GM12878 (cell line): ENCODE measurements around the gene GID8. TPM values are rescaled to one million over a fixed set of nuclear protein-coding genes. Genes with fewer than 3 reads are reported as not detected.
A peak's percentile ranks its signal among the peaks of the same experiment; 100 is the strongest.

Experiments used
- ATAC-seq: fragments of 200-7000 bp; cut with Tn5 transposase; 3 replicates; pipeline ENCODE4 v1.9.1; 2020; ENCODE audit warnings: mild to moderate bottlenecking, moderate library complexity
- BruUV-seq: library from RNA; stranded (reverse); fragments of 400-500 nt; replicated peaks from 2 replicates; lab custom pipeline; 2021; lab: Mats Ljungman, UMichigan
- CTCF ChIA-PET: fragments of 300-600 bp; sonication (Branson Sonifier 250); formaldehyde crosslinking; extraction: SDS; loops from one replicate; lab custom pipeline; 2021; ENCODE audit warnings: inconsistent platforms; lab: Yijun Ruan, JAX
- POLR2A ChIA-PET: fragments of 350-600 bp; formaldehyde crosslinking; extraction: SDS; loops from one replicate; lab custom pipeline; 2021; ENCODE audit warnings: inconsistent platforms; lab: Charles Lee
- RAD21 ChIA-PET: fragments of 300-600 bp; sonication (Branson Sonifier 250); formaldehyde crosslinking; loops from one replicate; lab custom pipeline; 2023; ENCODE audit warnings: antibody characterized with exemption; ENCODE audit not compliant: unreplicated experiment; lab: Charles Lee
- SMC1A ChIA-PET: fragments of 300-600 bp; sonication (Branson Sonifier 250); formaldehyde crosslinking; loops from one replicate; lab custom pipeline; 2023; ENCODE audit not compliant: unreplicated experiment, uncharacterized antibody; lab: Charles Lee
- DNase-seq: peaks from one replicate; pipeline ENCODE4 v3.0.0-alpha.2; 2011; ENCODE audit warnings: low read depth, low spot score
- FAIRE-seq: peaks from 3 replicates; lab custom pipeline; 2011; peaks lifted over from hg19 to GRCh38; lab: Jason Lieb, UNC
- H2AFZ ChIP-seq: 2 replicates; pipeline ENCODE4 v1.6.0; 2011; ENCODE audit warnings: low read depth, low read length, control low read depth; ENCODE audit not compliant: control insufficient read depth
- H3K27ac ChIP-seq: 2 replicates; pipeline ENCODE4 v1.5.1; 2011; ENCODE audit warnings: control low read depth; ENCODE audit not compliant: control insufficient read depth, insufficient read depth
- H3K27me3 ChIP-seq, 2 experiments: replicated peaks in 1 of 2; 2 replicates each; pipeline versions ENCODE4 v1.6.0 to v1.6.1; 2011; ENCODE audit warnings: low read length in 1 of 2; ENCODE audit not compliant: control insufficient read depth in 2 of 2, insufficient read depth in 2 of 2
- H3K36me3 ChIP-seq, 2 experiments: 2 replicates each; pipeline ENCODE4 v1.5.1; 2011; ENCODE audit warnings: low read length in 1 of 2; ENCODE audit not compliant: control insufficient read depth in 2 of 2, insufficient read depth in 2 of 2
- H3K4me1 ChIP-seq: 2 replicates; pipeline ENCODE4 v1.6.1; 2011; ENCODE audit warnings: mild to moderate bottlenecking, low read length, moderate library complexity, mixed read lengths; ENCODE audit not compliant: control insufficient read depth, insufficient read depth
- H3K4me2 ChIP-seq: 2 replicates; pipeline ENCODE4 v1.6.0; 2011; ENCODE audit warnings: control low read depth; ENCODE audit not compliant: control insufficient read depth, insufficient read depth
- H3K4me3 ChIP-seq: fragments of 200-600 bp; sonication (generic); 2 replicates; pipeline ENCODE4 v1.5.1; 2016
- H3K79me2 ChIP-seq: 2 replicates; pipeline ENCODE4 v1.6.0; 2011; ENCODE audit warnings: low read length; ENCODE audit not compliant: control insufficient read depth, insufficient read depth
- H3K9ac ChIP-seq: 2 replicates; pipeline ENCODE4 v1.8.0; 2011; ENCODE audit warnings: low read length, control low read depth, mixed read lengths; ENCODE audit not compliant: control insufficient read depth, insufficient read depth
- H3K9me3 ChIP-seq: replicated peaks from 3 replicates; pipeline ENCODE4 v1.5.1; 2011; ENCODE audit warnings: mild to moderate bottlenecking, low read length; ENCODE audit not compliant: control insufficient read depth, insufficient read depth
- H4K20me1 ChIP-seq: 2 replicates; pipeline ENCODE4 v1.6.0; 2011; ENCODE audit not compliant: control insufficient read depth, insufficient read depth
- CBFB ChIP-seq: IDR thresholded peaks from 2 replicates; pipeline ENCODE4 v1.6.1; 2016; ENCODE audit warnings: antibody characterized with exemption, low read depth
- FOXM1 ChIP-seq: IDR thresholded peaks from 2 replicates; pipeline ENCODE4 v1.6.1; 2012; ENCODE audit warnings: low read depth, mild to moderate bottlenecking, inconsistent platforms, low read length, moderate library complexity
- POLR2A ChIP-seq: IDR thresholded peaks from 2 replicates; pipeline ENCODE4 v1.6.1; 2011; ENCODE audit warnings: low read depth, mild to moderate bottlenecking, low read length
- POU2F2 ChIP-seq: IDR thresholded peaks from 3 replicates; pipeline ENCODE4 v1.6.1; 2011; ENCODE audit warnings: low read depth, mild to moderate bottlenecking, low read length, borderline replicate concordance
- SUZ12 ChIP-seq: fragments of 200-600 bp; sonication (generic); IDR thresholded peaks from one replicate; pipeline ENCODE4 v1.6.1; 2018; ENCODE audit warnings: antibody characterized with exemption, mild to moderate bottlenecking; ENCODE audit not compliant: unreplicated experiment
- ZNF274 ChIP-seq: IDR thresholded peaks from one replicate; pipeline ENCODE4 v1.8.0; 2011; ENCODE audit not compliant: insufficient read length, insufficient read depth
- WGBS: methylation state at CpG from one replicate; pipeline ENCODE4 v1.1.6; 2016; ENCODE audit warnings: low lambda C conversion rate; ENCODE audit not compliant: insufficient replicate concordance, insufficient coverage; ENCODE audit errors: missing lambda C conversion rate; 5-methylcytosine and 5-hydroxymethylcytosine counted together
- in situ Hi-C: fragments of 300-500 bp; cut with MboI; formaldehyde crosslinking; loops from 9 replicates; pipeline ENCODE4 v1.14.3; 2018; ENCODE audit warnings: mixed read lengths
- intact Hi-C: fragments of 100-400 bp; cut with micrococcal nuclease; formaldehyde crosslinking; loops from one replicate; pipeline ENCODE4 v1.14.2; 2022; ENCODE audit not compliant: unreplicated experiment
- polyA plus RNA-seq, 11 experiments: library from polyadenylated mRNA; depleted of rRNA in 4 of 11; unstranded in 6 of 11; stranded (reverse) in 5 of 11; fragments of >200 nt; fragmentation: Nextera tagmentation in 4 of 11; fragmentation: Illumina TruSeq in 1 of 11; extraction: Ambion mirVana in 4 of 11; extraction: Trizol in 1 of 11; gene quantifications; 1 replicate in 1 of 11; 2 replicates in 10 of 11; pipeline versions ENCODE4 v1.2.1 to v1.2.3, GENCODE V29; 2011 to 2016; ENCODE audit warnings: inconsistent platforms in 2 of 11, missing spikeins in 2 of 11, low read depth in 1 of 11
- total RNA-seq, 4 experiments: library from RNA; depleted of rRNA in 3 of 4; stranded (reverse); fragments of >200 nt in 3 of 4; fragmentation: Illumina TruSeq in 1 of 4; extraction: Trizol in 1 of 4; gene quantifications; 2 replicates each; pipeline versions ENCODE4 v1.2.1 to v1.2.3, GENCODE V29; 2013 to 2021
- TF ChIP-seq, protein P1 (sequence below): fragments of 450-650 bp; IDR thresholded peaks from 2 replicates; pipeline ENCODE4 v1.6.1; 2017; ENCODE audit warnings: low read depth, mild to moderate bottlenecking, moderate library complexity

GID8 gene
- total and polyA plus RNA-seq, 10 of the 15 experiments (the other 5 are each of a cell fraction or from before 2014, with no cell fraction given) = 12.0 to 33.8 (median 22.2) TPM

DNA sequence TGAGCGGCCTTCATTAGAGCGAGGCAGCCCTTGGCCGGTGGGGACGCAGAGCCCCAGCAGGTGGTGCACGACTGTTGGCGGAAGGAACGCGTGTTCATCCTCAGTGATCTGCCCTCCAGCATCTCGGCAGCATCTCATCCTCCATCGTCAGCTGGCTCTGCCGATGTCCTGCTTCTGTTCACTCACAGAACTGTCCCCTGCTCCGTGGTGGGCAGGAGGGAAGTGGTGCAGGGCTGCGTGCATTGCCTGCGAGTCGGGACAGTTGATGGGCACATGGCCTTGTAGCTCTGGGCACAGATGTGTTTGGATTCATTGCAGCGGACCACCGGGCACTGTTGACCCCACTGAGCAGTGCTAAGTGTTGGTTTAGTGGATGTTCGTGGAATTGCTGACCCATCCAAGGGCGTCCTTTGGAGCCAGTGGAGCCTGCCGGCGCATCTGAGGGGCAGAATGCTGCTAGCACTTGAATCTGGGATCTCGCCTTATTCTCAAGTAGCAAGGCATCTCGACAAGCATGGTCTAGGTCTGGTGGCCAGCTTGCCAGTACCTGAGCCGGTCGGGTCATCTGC is 7.9 kb downstream of the GID8 start:
- DNase-seq (no peak), ATAC-seq (no peak), FAIRE-seq (no peak)
- no peak overlapping the region for H2AFZ ChIP-seq
- H3K4me1 ChIP-seq = no peaks in the 10 kb centered on the region
- no TSS peak for BruUV-seq
- TF ChIP-seq SUZ12 (no peak), POU2F2 (no peak), FOXM1 (no peak), CBFB (no peak)
- TF ChIP-seq, protein P1, sequence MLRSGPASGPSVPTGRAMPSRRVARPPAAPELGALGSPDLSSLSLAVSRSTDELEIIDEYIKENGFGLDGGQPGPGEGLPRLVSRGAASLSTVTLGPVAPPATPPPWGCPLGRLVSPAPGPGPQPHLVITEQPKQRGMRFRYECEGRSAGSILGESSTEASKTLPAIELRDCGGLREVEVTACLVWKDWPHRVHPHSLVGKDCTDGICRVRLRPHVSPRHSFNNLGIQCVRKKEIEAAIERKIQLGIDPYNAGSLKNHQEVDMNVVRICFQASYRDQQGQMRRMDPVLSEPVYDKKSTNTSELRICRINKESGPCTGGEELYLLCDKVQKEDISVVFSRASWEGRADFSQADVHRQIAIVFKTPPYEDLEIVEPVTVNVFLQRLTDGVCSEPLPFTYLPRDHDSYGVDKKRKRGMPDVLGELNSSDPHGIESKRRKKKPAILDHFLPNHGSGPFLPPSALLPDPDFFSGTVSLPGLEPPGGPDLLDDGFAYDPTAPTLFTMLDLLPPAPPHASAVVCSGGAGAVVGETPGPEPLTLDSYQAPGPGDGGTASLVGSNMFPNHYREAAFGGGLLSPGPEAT = no peak
- peaks cover 3% of the 10 kb centered on the region; the same call in 2 of the 3 replicates for H3K9me3 ChIP-seq
- POLR2A ChIA-PET = no interaction called here
- CTCF ChIA-PET = no interaction called here
- WGBS = 98% methylated on average over 25 of the region's 25 CpGs
- no peaks in the 10 kb centered on the region for H3K27me3 ChIP-seq
- RAD21 ChIA-PET = no interaction called here
- H3K36me3 ChIP-seq = peaks cover 24 to 50% of the 10 kb centered on the region in 2 experiments
- peaks cover 11% of the 10 kb centered on the region for H3K79me2 ChIP-seq
- no peak overlapping the region for H3K9ac ChIP-seq
- in situ Hi-C loops = no loop called here
- SMC1A ChIA-PET = no interaction called here
- no peak overlapping the region for H3K4me3 ChIP-seq
- no peak overlapping the region for H3K4me2 ChIP-seq
- no peak overlapping the region for H3K27ac ChIP-seq
- intact Hi-C loops = no loop called here
- no peaks in the 10 kb centered on the region for H4K20me1 ChIP-seq

DNA sequence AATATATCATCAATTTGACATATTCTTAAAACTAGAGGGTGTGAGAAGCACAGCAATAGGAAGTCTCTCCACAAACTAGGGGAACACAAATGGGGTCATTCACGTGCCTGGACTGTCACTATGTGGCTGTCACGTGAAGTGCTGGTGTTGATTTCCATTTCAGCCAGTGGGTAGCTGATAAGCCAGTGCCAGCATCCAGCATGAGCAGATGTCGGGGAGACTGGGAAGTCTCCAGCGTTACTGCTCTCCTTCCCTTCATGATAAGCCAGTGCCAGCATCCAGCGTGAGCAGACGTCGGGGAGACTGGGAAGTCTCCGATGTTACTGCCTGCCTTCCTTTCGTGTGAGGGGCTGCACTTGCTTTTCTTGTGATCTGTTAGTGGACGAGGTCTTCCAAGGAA is 9.0 kb downstream of the GID8 start:
- no TSS peak for BruUV-seq
- no peak overlapping the region for H2AFZ ChIP-seq
- ATAC-seq (no peak), DNase-seq (no peak), FAIRE-seq (no peak)
- 91% methylated on average over 10 of the region's 10 CpGs for WGBS
- H3K9ac ChIP-seq = no peak overlapping the region
- ChIA-PET RAD21 (no interaction called here), CTCF (no interaction called here), SMC1A (no interaction called here), POLR2A (no interaction called here)
- H3K36me3 ChIP-seq = peaks cover 24 to 46% of the 10 kb centered on the region in 2 experiments
- peaks cover 4% of the 10 kb centered on the region for H3K79me2 ChIP-seq
- intact Hi-C loops = no loop called here
- TF ChIP-seq ZNF274 (no peak), POLR2A (0 out of 2 replicates have a peak, but pooled peaks have one; percentile 36)
- no peak overlapping the region for H3K4me3 ChIP-seq
- no peaks in the 10 kb centered on the region for H4K20me1 ChIP-seq
- in situ Hi-C loops = no loop called here
- no peak overlapping the region for H3K4me2 ChIP-seq
- H3K27ac ChIP-seq = no peak overlapping the region
- peaks cover 3% of the 10 kb centered on the region; the same call in 2 of the 3 replicates for H3K9me3 ChIP-seq
- no peaks in the 10 kb centered on the region for H3K4me1 ChIP-seq
- no peaks in the 10 kb centered on the region for H3K27me3 ChIP-seq
